Measurements from ENCODE around the gene MT1M. TPM values are rescaled to one million over a fixed set of nuclear protein-coding genes. Genes with fewer than 3 reads are reported as not detected.
A peak's percentile ranks its signal among the peaks of the same experiment; 100 is the strongest.

The MT1M gene
- total and polyA plus RNA-seq, 2 experiments from 2014 or later, result not detected

- no peak overlapping the region for H3K27ac ChIP-seq
- peaks cover 100% of the 10 kb centered on the region for H3K27me3 ChIP-seq
- no peak overlapping the region for H3K4me3 ChIP-seq
- DNase-seq (ENCODE audit: low read depth in 1 of 2, low spot score in 1 of 2), result no peak
- no peaks in the 10 kb centered on the region for H3K36me3 ChIP-seq
- H3K4me1 ChIP-seq (ENCODE audit: low read depth), result peaks cover 5% of the 10 kb centered on the region
- no peaks in the 10 kb centered on the region for H3K9me3 ChIP-seq (ENCODE audit: low read depth)
- no peak for TF ChIP-seq CTCF (IDR thresholded peaks at IDR 0.05; ENCODE audit: low read depth, low read length)
These were observed 17.9 kb upstream of the MT1M start for GRCh38 chr16:56614549-56614991.

GRCh38 chr16:56615353-56615752 is 17.1 kb upstream of the MT1M start:
- peak in 1 of 2 donors; percentile 31 for DNase-seq (ENCODE audit: low read depth in 1 of 2, low spot score in 1 of 2)
- Histone ChIP-seq H3K27ac (no peak overlapping the region), H3K36me3 (no peaks in the 10 kb centered on the region), H3K4me3 (no peak overlapping the region), H3K9me3 (ENCODE audit: low read depth) (no peaks in the 10 kb centered on the region), H3K4me1 (ENCODE audit: low read depth) (no peaks in the 10 kb centered on the region), H3K27me3 (peaks cover 100% of the 10 kb centered on the region)
- no peak for TF ChIP-seq CTCF (IDR thresholded peaks at IDR 0.05; ENCODE audit: low read depth, low read length)

- no peak overlapping the region for H3K27ac ChIP-seq
- H3K4me1 ChIP-seq (ENCODE audit: low read depth), result no peaks in the 10 kb centered on the region
- no peak overlapping the region for H3K4me3 ChIP-seq
- H3K36me3 ChIP-seq, result no peaks in the 10 kb centered on the region
- no peak for TF ChIP-seq CTCF (IDR thresholded peaks at IDR 0.05; ENCODE audit: low read depth, low read length)
- H3K9me3 ChIP-seq (ENCODE audit: low read depth), result no peaks in the 10 kb centered on the region
- peaks cover 94% of the 10 kb centered on the region for H3K27me3 ChIP-seq
- DNase-seq (ENCODE audit: low read depth in 1 of 2, low spot score in 1 of 2), result no peak
These were observed 15.7 kb upstream of the MT1M start for GRCh38 chr16:56616608-56617211.

- DNase-seq (ENCODE audit: low read depth in 1 of 2, low spot score in 1 of 2), result peak; percentile 23 to 82
- TF ChIP-seq CTCF (IDR thresholded peaks at IDR 0.05; ENCODE audit: low read depth, low read length), result no peak
- Histone ChIP-seq H3K4me1 (ENCODE audit: low read depth) (no peaks in the 10 kb centered on the region), H3K4me3 (no peak overlapping the region), H3K27me3 (peaks cover 87% of the 10 kb centered on the region), H3K27ac (no peak overlapping the region), H3K36me3 (no peaks in the 10 kb centered on the region), H3K9me3 (ENCODE audit: low read depth) (no peaks in the 10 kb centered on the region)
These were observed 15.0 kb upstream of the MT1M start for GRCh38 chr16:56617212-56618085.

- Histone ChIP-seq H3K9me3 (ENCODE audit: low read depth) (no peaks in the 10 kb centered on the region), H3K27me3 (peaks cover 82% of the 10 kb centered on the region), H3K4me1 (ENCODE audit: low read depth) (no peaks in the 10 kb centered on the region), H3K36me3 (no peaks in the 10 kb centered on the region), H3K27ac (no peak overlapping the region), H3K4me3 (no peak overlapping the region)
- DNase-seq (ENCODE audit: low read depth in 1 of 2, low spot score in 1 of 2), result no peak
- TF ChIP-seq CTCF (IDR thresholded peaks at IDR 0.05; ENCODE audit: low read depth, low read length), result no peak
These were observed 14.3 kb upstream of the MT1M start for GRCh38 chr16:56618138-56618537.

Data from cardiac muscle cell (in vitro differentiated cells and primary cell).